PFSK-1 (cell line): ENCODE measurements around the gene SYNDIG1.

Experiments used
- FOXP2 ChIP-seq: optimal IDR thresholded peaks from 2 replicates; pipeline ENCODE3; 2011; ENCODE audit warnings: borderline replicate concordance, control low read depth, inconsistent platforms; ENCODE audit not compliant: insufficient read depth; ENCODE audit errors: extremely low read length, extremely low read depth
- POLR2AphosphoS5 ChIP-seq: IDR thresholded peaks from 2 replicates; pipeline ENCODE4 v1.6.1; 2012; ENCODE audit warnings: low read depth, mild to moderate bottlenecking, control low read depth, low read length, moderate library complexity
- SIN3A ChIP-seq: IDR thresholded peaks from 2 replicates; pipeline ENCODE4 v1.6.1; 2012; ENCODE audit warnings: mild to moderate bottlenecking, low read length, moderate library complexity, borderline replicate concordance; ENCODE audit not compliant: insufficient read depth
- TAF1 ChIP-seq: IDR thresholded peaks from 2 replicates; pipeline ENCODE4 v1.6.1; 2012; ENCODE audit warnings: low read length, control low read depth, borderline replicate concordance; ENCODE audit not compliant: insufficient read depth
- TF ChIP-seq, protein P1 (sequence below), 2 experiments: IDR thresholded peaks; 2 replicates each; pipeline versions ENCODE4 v1.6.1 to v1.8.0; 2011 to 2012; ENCODE audit warnings: low read depth in 2 of 2, low read length in 2 of 2, control low read depth in 1 of 2, inconsistent platforms in 1 of 2, mild to moderate bottlenecking in 1 of 2, moderate library complexity in 1 of 2; ENCODE audit not compliant: insufficient read depth in 1 of 2

Gene SYNDIG1

DNA sequence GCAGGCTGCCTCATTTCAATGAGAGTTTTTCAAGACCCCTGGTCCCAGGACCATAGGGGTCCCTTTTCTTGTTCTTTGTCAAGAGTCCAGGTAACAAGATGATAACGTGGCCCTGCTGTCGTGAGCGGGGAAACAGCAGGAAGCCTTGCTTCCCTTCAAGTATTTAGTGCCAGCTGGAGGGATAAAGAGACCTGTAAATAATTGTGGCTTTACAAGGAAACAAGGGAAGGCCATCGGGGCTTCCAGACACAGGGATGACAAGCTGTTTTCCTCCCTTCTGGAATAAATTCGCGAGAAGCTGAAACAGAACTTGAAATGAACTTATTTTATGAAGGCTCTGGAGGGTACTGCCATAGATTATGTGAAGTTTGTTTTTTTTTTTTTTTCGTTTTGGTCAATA lies 163.2 kb downstream of the SYNDIG1 start:
- no peak for TF ChIP-seq POLR2AphosphoS5
- TF ChIP-seq TAF1, result no peak
- TF ChIP-seq, protein P1, sequence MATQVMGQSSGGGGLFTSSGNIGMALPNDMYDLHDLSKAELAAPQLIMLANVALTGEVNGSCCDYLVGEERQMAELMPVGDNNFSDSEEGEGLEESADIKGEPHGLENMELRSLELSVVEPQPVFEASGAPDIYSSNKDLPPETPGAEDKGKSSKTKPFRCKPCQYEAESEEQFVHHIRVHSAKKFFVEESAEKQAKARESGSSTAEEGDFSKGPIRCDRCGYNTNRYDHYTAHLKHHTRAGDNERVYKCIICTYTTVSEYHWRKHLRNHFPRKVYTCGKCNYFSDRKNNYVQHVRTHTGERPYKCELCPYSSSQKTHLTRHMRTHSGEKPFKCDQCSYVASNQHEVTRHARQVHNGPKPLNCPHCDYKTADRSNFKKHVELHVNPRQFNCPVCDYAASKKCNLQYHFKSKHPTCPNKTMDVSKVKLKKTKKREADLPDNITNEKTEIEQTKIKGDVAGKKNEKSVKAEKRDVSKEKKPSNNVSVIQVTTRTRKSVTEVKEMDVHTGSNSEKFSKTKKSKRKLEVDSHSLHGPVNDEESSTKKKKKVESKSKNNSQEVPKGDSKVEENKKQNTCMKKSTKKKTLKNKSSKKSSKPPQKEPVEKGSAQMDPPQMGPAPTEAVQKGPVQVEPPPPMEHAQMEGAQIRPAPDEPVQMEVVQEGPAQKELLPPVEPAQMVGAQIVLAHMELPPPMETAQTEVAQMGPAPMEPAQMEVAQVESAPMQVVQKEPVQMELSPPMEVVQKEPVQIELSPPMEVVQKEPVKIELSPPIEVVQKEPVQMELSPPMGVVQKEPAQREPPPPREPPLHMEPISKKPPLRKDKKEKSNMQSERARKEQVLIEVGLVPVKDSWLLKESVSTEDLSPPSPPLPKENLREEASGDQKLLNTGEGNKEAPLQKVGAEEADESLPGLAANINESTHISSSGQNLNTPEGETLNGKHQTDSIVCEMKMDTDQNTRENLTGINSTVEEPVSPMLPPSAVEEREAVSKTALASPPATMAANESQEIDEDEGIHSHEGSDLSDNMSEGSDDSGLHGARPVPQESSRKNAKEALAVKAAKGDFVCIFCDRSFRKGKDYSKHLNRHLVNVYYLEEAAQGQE (IDR thresholded peaks at IDR 0.05; ENCODE audit: insufficient read depth in 1 of 2, low read depth in 2 of 2, low read length in 2 of 2), result no peak
- TF ChIP-seq FOXP2, result no peak
- TF ChIP-seq SIN3A, result no peak

DNA sequence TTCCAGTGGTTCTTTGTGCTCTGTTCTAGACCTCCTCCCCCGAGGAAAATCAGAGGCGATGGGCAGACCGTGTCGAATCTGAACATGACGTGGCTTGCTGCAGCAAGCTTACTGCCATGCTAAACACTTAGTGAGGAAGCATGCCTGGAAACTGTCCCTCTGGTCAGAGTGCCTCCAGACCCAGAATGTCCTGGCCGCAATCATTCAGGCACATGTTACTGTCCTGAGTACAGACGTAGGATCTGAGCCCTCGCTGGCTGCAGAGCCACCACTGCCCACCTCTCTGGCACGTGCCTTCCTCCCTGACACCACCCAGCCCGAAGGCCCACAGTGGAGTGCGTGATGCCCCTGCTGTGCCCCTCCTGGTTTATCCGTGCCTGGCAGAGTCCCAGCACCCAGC lies 163.6 kb downstream of the SYNDIG1 start:
- TF ChIP-seq TAF1 (no peak), POLR2AphosphoS5 (no peak), SIN3A (no peak), FOXP2 (no peak)

DNA sequence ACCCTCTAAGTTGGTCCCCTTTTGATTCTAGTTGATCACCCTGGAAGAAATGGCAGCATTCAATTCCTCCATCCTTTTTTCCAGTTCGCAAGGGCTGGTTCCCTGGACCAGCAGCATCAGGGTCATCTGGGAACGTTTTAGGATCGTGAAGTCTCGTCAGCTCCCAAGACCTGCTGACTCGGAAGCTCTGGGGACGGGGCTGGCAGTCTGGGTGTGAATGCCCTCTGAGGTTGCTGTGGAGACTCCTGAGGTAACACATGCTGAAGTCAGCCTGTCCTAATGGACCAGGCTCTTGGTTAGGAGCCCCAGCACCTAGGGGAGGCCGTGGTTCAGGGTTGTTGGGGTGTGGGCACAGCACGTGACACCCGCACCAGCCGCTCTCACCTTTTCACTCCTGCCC lies 164.1 kb downstream of the SYNDIG1 start:
- TF ChIP-seq FOXP2 (no peak), POLR2AphosphoS5 (no peak), TAF1 (no peak), SIN3A (no peak)
- TF ChIP-seq, protein P1 (IDR thresholded peaks at IDR 0.05; ENCODE audit: insufficient read depth in 1 of 2, low read depth in 2 of 2, low read length in 2 of 2), result no peak

DNA sequence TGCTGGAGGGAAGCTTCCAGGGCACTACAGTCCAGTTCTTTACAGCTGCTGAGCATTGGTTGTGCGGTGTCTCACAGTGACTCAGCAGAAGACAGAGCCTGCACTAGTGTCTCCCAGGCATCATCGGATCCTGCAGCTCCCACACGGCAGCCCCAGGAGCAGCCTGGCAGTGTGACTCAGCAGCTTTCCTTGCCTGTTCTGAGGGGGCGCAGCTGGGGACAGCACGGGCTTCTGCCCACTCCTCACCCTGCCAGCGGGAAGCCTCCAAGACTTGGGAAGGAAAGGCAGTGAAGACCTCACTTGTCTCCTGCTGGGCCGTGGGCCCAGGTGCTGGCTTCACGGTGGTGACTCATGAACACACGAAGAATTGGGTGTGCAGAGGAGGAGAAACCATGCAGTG lies 165.4 kb downstream of the SYNDIG1 start:
- TF ChIP-seq TAF1 (no peak), POLR2AphosphoS5 (no peak), FOXP2 (no peak), SIN3A (no peak)
- TF ChIP-seq, protein P1 (IDR thresholded peaks at IDR 0.05; ENCODE audit: insufficient read depth in 1 of 2, low read depth in 2 of 2, low read length in 2 of 2), result no peak

DNA sequence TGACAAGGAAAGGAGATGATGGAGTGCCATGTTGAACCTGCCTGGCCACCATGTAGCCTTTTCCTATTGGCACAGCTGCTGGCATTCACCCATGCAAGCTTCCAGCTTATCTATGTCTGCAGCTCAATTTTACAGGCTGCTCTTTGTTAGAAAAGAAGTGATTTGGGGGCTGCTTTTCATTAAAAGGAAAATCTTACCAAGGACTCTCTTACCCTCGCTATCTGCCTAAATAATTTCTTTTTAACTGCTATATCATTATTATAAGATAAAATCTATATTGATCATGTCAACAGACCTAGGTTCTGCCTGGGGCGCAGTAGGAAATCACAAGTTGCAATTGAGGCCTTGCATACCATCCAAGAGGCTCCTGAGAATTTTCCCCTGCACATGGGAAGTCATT lies 167.2 kb downstream of the SYNDIG1 start:
- TF ChIP-seq, protein P1 (IDR thresholded peaks at IDR 0.05; ENCODE audit: insufficient read depth in 1 of 2, low read depth in 2 of 2, low read length in 2 of 2), result no peak
- TF ChIP-seq FOXP2 (no peak), POLR2AphosphoS5 (no peak), TAF1 (no peak), SIN3A (no peak)

DNA sequence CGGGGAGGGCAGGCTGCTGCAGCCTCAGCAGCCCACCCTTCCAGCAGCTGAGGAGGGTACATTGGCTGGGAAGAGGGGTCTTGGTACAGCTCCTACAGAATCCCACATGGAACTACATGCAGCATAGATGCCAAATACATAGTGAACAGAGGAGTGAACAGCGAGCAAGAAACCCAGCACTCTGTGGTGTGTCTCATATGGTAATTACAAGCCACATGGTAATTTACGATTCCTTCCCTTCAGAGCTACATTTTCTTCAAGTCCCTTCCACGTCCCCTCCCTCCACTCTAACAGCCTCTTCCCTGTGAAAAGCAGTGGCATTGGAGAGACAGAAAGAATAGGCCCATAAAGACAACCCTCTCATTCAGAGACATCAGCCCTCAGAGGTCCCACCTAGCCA lies 167.7 kb downstream of the SYNDIG1 start:
- no peak for TF ChIP-seq FOXP2
- TF ChIP-seq SIN3A, result no peak
- TF ChIP-seq TAF1, result no peak
- TF ChIP-seq, protein P1 (IDR thresholded peaks at IDR 0.05; ENCODE audit: insufficient read depth in 1 of 2, low read depth in 2 of 2, low read length in 2 of 2), result no peak
- no peak for TF ChIP-seq POLR2AphosphoS5
